NOMO-1 treated with DMSO at 0.1 percent for 48 hours (cell line): ENCODE measurements around the gene RGS7BP.

Experiments
- DNase-seq: peaks from one replicate; lab custom pipeline; 2025; ENCODE audit not compliant: unreplicated experiment; lab: John Stamatoyannopoulos, UW

RGS7BP gene

DNA sequence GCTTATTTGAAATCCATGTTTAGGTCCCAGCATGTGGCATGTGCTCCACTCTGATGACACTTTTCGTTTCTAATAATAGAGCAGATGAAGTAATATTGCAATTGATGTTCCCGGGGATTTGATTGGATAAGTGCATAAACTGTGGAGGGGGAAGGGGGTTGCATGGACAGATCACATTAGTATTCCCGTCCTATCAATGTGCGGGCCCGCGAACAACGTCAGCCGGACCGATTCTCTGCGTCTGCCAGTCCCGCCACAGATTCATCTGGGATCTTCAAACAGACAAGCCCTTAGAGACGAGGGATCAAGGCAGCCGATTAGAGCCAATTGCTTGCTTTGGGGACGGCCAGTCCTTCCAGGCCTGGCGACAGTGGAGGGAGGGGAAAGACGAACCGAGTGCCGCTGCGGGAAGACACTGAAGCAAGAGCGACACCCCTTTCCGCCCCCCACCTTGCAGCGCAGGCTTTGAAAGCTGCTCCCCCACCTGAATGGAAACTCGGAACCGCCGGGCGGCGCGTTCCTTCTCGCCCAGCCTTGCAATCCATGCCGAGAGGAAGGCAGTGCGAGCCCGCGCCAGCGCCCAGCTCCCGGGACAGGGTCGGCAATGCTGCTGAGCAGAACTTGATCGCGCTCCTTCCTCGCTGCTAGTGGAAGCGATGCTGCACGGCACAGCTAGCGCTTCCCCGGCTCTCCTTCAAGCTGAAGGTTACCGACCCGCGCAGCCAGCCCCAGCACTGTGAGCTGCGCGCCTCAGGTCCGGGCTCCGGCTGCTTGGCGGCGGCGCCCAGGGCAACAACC is at the start of gene RGS7BP:
TSS of gene RGS7BP (plus strand) at position 247 of the 798 bp plus-strand sequence. CDS start 610 bp downstream, outside the sequence.
- no peak for DNase-seq

- no peak for DNase-seq
These were observed 48.0 kb upstream of the RGS7BP start for GRCh38 chr5:64457846-64458245.

GRCh38 chr5:64458948-64459347 is 46.9 kb upstream of the RGS7BP start:
- no peak for DNase-seq

DNA sequence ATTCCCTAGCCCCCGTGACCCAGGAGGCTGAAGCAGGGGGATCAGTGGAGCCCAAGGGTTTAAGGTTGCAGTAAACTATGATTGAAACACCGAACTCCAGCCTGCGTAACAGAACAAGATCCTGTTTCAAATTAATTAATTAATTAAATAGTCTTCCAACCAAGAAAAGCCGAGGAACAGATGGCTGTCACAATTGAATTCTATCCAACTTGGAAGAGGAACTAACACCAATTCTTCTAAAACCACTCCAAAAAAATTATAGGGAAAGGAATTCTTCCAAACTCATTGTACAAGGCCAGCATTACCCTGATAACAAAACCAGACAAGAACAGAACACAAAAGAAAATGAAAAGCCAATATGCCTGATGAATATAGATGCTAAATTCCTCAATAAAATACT is 43.4 kb upstream of the RGS7BP start:
- DNase-seq, result no peak

GRCh38 chr5:64486163-64486562 is 19.7 kb upstream of the RGS7BP start:
- DNase-seq, result no peak

DNA sequence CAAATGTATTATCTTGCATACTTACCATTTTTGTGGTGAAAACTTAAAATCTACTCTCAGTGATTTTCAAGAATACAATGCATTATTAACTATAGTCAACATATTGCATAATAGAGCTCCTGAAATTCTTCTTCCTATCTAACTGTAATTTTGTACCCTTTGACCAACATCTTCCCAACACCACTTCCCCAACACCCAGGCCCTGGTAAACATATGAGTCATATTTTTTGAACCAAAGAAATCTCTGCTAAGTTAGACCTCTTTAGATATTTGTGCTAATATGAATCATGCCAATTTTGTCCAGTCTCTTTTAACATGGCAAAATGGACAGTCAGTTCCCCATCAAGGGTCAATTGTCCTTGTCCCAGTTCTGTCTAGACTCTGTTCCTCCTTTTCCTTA is 18.5 kb upstream of the RGS7BP start:
- DNase-seq, result no peak

DNA sequence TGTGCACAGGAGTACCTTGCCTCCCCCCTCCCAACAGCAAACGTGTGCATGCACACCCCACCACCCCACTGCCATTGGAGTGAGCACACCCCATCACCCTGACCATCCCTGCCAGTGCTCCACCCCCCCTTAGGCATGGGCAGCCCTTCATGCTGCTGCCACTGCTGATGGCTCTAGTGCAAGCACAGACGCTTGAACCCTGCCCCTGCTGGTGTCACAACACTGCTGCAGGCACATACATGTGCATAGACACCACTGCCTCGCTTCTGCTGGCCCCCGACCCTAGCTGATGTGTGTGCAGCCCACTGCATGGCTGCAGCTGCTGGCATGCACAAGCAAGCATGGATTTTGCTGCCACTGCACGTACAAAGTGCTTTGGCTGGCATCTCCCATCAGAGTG is 16.0 kb upstream of the RGS7BP start:
- no peak for DNase-seq

- no peak for DNase-seq
These were observed 8.4 kb upstream of the RGS7BP start for GRCh38 chr5:64497386-64497785.

DNA sequence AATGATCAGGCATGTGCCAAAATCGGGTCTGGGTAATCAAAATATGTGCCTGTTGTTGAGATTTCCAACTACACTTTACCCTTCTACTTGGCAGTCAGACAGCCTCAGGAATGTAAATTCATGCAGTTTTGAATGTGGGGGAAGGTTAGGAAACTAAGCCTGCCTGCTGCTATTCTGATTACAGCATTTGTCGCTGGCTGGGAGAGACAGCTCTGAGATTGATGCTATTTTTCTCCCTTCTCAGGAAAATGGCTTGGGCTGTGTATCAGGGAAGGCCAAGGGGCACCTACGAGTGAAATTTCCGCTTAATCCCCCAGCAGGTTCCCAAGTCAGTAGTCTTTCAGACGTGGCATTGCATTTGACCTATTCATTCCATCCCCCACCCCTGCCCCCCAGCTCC is 3.6 kb upstream of the RGS7BP start:
- DNase-seq, result no peak

DNA sequence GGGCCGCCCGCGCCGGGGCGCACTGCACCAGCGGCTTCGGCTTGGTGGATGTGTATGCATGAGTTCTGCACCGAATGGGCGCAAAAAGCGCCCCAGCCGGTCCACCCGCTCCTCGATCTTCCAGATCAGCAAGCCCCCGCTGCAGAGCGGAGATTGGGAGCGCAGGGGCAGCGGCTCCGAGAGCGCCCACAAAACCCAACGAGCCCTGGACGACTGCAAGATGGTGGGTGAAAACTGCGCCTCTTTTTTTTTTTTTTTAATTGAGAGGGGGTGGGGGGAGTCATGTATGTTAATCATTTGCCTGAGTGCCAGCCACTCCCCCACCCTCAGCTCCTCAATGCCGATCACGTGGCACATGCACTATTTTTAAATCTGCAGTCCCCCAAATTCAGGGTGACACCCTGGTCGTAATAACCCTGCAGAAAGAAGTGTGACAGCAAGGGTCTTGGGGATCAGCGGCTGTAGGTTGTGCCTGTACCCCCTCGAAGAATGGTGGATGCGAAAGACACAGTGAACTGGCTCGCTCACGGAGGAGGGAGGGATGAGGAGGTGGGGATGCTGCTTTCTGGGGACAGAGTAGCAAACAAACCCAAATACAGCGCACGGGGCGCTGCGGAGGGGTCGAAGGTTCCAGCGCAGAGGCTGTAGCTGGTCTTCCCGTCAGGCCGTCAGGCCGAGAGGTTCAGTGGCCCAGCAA is 900 bp downstream of the RGS7BP start:
- DNase-seq, result no peak

GRCh38 chr5:64507264-64507605 is 1.4 kb downstream of the RGS7BP start:
- no peak for DNase-seq

DNA sequence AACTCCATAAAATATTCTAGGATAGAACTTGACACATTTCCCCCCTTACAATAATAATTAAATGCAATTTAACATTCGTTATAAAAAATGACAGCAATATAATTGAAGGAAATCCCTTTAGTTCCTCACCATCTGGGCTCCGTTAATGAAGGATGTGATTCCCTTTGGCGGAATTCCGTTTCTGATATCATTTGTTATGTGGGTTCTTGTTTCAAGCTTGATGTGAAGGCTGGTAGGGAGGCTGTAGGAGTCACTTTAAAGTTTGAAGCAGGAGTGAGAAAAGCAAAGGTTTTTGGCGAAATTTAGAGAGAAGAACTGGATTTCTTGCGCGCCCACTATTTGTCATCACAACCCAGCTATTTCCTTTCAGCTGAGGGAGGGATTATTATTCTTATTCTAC is 4.0 kb downstream of the RGS7BP start:
- DNase-seq, result no peak

- no peak for DNase-seq
These were observed 7.7 kb downstream of the RGS7BP start for GRCh38 chr5:64513492-64513891.

DNA sequence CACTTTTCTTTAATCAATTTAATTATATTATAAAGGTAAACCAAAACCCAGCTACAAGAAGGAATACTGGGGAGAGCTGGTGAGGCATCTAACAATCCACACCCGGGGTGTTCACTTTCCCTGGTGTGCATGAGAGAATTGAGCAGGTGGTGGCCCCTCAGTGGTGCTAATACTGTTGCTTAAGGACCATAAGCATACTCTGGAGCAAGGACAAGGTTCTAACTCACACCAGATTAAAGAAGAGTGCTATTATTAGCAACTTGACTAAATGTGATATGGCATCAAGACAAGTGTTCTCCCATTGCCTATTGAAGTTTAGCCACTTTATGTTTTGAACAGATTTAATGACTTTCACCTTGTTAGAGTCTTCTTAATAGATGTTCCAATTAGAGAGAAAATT is 8.8 kb downstream of the RGS7BP start:
- no peak for DNase-seq

GRCh38 chr5:64516216-64516615 is 10.4 kb downstream of the RGS7BP start:
- no peak for DNase-seq

DNA sequence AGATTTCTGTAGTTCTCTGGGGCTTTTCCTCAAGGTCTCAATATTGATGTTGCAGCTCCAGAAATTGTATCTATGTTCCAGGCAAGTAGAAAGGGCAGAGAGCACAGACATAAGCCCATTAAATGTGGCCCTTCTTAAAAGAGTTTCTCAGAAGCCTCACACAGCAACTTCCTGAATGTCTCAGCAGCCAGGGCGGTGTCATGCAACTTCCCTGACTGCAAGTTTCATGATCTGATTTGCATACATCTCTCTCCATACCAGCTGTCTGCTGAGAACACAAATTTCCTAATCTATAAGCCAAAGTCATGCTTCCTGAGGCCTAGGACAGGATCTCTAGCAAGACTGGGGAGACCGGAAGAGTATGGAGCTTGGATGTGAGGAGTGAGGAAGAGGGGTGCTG is 13.0 kb downstream of the RGS7BP start:
- DNase-seq, result no peak

DNA sequence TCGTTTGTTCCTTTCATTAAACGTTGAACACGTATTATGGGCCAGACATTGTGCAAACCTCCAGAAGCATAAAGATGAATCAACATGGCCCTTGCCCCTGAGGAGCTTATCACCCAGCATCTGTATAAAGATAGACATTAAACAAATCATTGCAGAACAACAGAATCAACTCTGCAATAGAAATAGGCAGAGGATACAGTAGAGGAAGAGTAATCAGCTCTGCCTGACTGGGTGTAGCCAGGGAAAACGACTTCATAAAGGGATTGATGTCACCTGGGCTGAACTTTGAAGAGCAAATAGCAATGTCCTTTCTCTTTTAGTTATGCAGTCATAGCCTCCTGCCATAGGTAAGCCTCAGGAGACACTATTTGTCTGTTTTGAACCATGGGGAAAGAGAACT is 13.4 kb downstream of the RGS7BP start:
- no peak for DNase-seq

DNA sequence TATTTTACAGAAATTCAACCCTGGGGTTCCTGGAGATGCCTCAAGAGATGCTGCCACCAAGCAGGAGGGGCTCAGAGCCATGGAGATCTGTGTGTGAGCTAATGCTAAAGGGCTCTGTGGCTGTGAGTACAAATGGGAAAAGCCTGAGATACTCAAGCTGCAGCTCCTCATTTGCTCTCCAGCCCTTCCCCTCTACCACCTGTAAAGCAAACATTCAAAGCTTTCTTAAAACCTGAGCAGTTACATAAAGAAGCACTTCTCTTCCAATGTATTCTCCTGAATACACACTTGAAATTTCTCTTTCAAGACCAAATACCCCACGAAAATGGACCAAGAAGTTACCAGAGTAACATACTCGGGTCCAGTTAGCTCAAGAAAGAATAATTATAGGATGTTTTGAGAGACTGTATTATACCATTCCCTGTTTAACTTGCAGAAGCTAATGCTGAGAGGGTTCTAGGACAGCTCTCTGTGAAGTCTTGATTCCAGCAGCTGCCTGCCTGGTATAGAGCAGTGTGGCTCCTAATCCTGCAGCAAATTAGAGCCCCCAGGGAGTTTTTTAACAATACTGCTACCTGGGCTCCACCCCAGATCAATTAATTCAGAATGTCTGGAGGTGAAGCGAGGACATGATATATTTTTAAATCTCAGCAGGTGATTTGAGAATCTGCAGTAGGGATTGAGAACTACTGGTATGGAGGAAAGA is 21.1 kb downstream of the RGS7BP start:
- no peak for DNase-seq

GRCh38 chr5:64530076-64530475 is 24.3 kb downstream of the RGS7BP start:
- no peak for DNase-seq

DNA sequence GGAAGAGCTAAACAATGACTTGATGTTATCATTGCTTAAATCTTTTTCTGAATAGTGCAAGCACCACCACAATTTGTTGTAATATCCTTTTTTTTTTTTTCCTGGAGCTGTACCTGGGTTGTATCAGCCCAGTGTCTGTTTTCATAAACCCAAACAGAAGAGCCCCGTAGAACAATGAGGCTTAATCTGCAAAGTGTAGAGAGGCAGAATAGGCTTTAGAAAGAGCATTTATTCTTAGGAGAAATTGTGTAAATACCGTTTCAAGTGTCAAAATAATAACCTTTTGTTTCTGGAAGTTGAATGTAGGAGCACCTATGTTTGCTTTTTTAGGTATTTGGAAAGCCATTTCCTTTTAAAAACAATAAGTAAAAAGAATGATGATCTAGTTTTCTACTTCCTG is 26.4 kb downstream of the RGS7BP start:
- no peak for DNase-seq

DNA sequence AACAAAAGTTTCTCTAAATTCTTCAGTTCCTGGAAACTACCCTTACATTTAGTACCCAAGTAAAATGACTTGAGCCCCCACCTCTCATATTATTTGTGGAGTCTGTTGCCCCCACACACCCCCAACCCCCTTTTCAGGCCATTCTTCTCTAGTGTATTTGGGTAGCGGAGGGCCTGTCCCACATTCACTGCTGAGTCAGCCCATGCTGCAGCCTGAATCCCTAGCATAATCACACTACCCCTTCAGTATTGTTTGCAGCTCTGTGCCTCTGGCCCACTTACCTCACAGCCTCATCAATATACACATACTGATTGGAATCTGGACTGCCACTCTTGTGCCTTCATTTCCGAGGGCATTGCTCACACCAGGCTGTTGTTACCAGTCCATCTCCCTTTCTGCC is 26.8 kb downstream of the RGS7BP start:
- no peak for DNase-seq

DNA sequence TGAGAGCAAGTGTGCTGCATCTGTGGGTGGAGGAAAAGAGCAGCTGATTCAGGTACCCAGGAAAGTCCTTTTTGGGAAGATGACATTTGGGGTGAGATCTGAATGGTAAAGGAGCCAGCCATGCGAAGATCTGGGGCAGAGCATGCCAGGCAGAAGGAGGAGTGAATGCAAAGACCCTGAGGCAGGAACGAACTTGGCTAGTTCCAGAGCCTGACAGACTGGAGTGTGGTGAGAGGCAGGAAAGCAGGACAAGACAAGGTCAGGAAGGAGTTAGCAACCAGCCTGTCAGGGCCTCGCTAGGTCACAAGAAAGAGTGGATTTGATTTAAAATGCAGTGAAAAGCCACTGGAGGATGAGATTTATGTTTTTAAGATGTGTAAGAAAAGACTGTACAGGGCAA is 28.2 kb downstream of the RGS7BP start:
- no peak for DNase-seq
